ENCODE results near the gene DHPS. TPM values are rescaled to one million over a fixed set of nuclear protein-coding genes. Genes with fewer than 3 reads are reported as not detected.

Gene DHPS
- total and polyA plus RNA-seq, 9 donors, result 63.7 to 147 (median 89.7) TPM

GRCh38 chr19:12676928-12677327 is 4.8 kb downstream of the DHPS start:
- intact Hi-C loops (cut with DNase I), result loop anchor here in 1 of 4 donors (10.0 kb wide), 1 partner anchor 102 kb away; no protein-coding TSS in a partner anchor
- Histone ChIP-seq H3K36me3 (no peaks in the 10 kb centered on the region), H3K4me3 (no peak overlapping the region), H3K9me3 (no peaks in the 10 kb centered on the region), H3K27me3 (no peaks in the 10 kb centered on the region), H3K27ac (no peak overlapping the region), H3K4me1 (ENCODE audit: insufficient read depth) (no peaks in the 10 kb centered on the region)
- peak in 1 of 5 donors; percentile 31 for DNase-seq
- TF ChIP-seq, protein P1, sequence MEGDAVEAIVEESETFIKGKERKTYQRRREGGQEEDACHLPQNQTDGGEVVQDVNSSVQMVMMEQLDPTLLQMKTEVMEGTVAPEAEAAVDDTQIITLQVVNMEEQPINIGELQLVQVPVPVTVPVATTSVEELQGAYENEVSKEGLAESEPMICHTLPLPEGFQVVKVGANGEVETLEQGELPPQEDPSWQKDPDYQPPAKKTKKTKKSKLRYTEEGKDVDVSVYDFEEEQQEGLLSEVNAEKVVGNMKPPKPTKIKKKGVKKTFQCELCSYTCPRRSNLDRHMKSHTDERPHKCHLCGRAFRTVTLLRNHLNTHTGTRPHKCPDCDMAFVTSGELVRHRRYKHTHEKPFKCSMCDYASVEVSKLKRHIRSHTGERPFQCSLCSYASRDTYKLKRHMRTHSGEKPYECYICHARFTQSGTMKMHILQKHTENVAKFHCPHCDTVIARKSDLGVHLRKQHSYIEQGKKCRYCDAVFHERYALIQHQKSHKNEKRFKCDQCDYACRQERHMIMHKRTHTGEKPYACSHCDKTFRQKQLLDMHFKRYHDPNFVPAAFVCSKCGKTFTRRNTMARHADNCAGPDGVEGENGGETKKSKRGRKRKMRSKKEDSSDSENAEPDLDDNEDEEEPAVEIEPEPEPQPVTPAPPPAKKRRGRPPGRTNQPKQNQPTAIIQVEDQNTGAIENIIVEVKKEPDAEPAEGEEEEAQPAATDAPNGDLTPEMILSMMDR (IDR thresholded peaks at IDR 0.05), result no peak
- no peak for TF ChIP-seq EP300 (IDR thresholded peaks at IDR 0.05)
- no peak for TF ChIP-seq POLR2A (IDR thresholded peaks at IDR 0.05)
- 80 to 86% (median 86%) methylated on average over 12 of the region's 12 CpGs for WGBS, 3 donors

GRCh38 chr19:12676384-12676792 is 5.3 kb downstream of the DHPS start:
- Histone ChIP-seq H3K9me3 (no peaks in the 10 kb centered on the region), H3K4me1 (ENCODE audit: insufficient read depth) (no peaks in the 10 kb centered on the region), H3K27me3 (no peaks in the 10 kb centered on the region), H3K27ac (no peak overlapping the region), H3K36me3 (no peaks in the 10 kb centered on the region), H3K4me3 (no peak overlapping the region)
- peak; percentile 70 to 86 (median 80) for DNase-seq
- TF ChIP-seq, protein P1 (IDR thresholded peaks at IDR 0.05), result peak; percentile 60 to 81 (median 70)
- TF ChIP-seq POLR2A (IDR thresholded peaks at IDR 0.05) (no peak), EP300 (IDR thresholded peaks at IDR 0.05) (no peak)
- intact Hi-C loops (cut with DNase I), result loop anchor here in 1 of 4 donors (10.0 kb wide), 1 partner anchor 102 kb away; no protein-coding TSS in a partner anchor
- 19 to 28% (median 26%) methylated on average over 4 of the region's 4 CpGs for WGBS, 3 donors

DNA sequence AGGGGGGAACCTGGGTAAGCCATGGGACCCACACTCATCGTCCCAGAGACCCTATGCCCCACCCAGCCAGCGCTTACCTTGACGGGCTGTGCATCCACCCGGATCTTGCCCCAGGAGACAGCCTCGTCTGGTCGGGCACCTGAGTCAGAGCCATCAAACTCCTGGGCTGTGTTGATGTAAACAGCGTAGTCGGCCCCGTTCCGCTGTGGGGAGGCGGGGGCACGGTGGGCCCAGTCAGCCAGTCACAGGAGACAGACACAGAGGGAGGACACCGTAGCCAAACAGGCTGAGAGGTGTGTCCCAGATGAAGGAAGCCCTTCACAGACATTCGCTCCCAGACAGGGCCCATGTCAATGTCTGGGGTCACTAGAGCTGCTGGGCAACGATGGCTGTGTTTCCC is 5.7 kb downstream of the DHPS start:
- Histone ChIP-seq H3K4me3 (no peak overlapping the region), H3K27me3 (no peaks in the 10 kb centered on the region), H3K36me3 (no peaks in the 10 kb centered on the region), H3K4me1 (ENCODE audit: insufficient read depth) (no peaks in the 10 kb centered on the region), H3K9me3 (no peaks in the 10 kb centered on the region), H3K27ac (no peak overlapping the region)
- DNase-seq, result peak in 1 of 5 donors; percentile 26
- intact Hi-C loops (cut with DNase I), result loop anchor here in 1 of 4 donors (10.0 kb wide), 1 partner anchor 101 kb away; no protein-coding TSS in a partner anchor
- 80 to 83% (median 81%) methylated on average over 15 of the region's 15 CpGs for WGBS, 3 donors
- no peak for TF ChIP-seq POLR2A (IDR thresholded peaks at IDR 0.05)
- no peak for TF ChIP-seq EP300 (IDR thresholded peaks at IDR 0.05)
- TF ChIP-seq, protein P1 (IDR thresholded peaks at IDR 0.05), result no peak

DNA sequence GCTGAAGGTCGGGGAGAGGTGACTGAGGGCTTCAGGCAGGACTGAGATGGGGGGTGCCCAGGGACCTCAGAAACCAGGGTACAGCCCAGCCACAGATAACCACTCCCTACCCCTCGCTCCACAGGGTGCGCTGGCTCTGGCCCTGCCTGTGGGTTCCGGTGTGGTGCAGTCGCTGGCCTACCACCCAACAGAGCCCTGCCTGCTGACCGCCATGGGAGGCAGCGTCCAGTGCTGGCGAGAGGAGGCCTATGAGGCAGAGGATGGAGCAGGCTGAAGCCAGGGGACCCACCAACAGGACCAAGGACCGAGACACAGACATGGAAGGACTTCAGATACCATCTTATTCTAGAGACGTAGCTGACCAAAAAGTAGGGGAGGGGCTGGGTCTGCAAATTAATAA is 6.3 kb downstream of the DHPS start:
- Histone ChIP-seq H3K4me1 (ENCODE audit: insufficient read depth) (peaks cover 2% of the 10 kb centered on the region), H3K27ac (no peak overlapping the region), H3K27me3 (no peaks in the 10 kb centered on the region), H3K4me3 (no peak overlapping the region), H3K9me3 (no peaks in the 10 kb centered on the region), H3K36me3 (no peaks in the 10 kb centered on the region)
- TF ChIP-seq, protein P1 (IDR thresholded peaks at IDR 0.05), result no peak
- TF ChIP-seq POLR2A (IDR thresholded peaks at IDR 0.05), result no peak
- TF ChIP-seq EP300 (IDR thresholded peaks at IDR 0.05), result no peak
- intact Hi-C loops (cut with DNase I), result loop anchor here in 1 of 4 donors (10.0 kb wide), 1 partner anchor 101 kb away; no protein-coding TSS in a partner anchor
- 90 to 93% (median 93%) methylated on average over 10 of the region's 10 CpGs for WGBS, 3 donors
- peak in 1 of 5 donors; percentile 19 for DNase-seq
